ENCODE measurements around the gene S100A2.
A peak's percentile ranks its signal among the peaks of the same experiment; 100 is the strongest.

DNA sequence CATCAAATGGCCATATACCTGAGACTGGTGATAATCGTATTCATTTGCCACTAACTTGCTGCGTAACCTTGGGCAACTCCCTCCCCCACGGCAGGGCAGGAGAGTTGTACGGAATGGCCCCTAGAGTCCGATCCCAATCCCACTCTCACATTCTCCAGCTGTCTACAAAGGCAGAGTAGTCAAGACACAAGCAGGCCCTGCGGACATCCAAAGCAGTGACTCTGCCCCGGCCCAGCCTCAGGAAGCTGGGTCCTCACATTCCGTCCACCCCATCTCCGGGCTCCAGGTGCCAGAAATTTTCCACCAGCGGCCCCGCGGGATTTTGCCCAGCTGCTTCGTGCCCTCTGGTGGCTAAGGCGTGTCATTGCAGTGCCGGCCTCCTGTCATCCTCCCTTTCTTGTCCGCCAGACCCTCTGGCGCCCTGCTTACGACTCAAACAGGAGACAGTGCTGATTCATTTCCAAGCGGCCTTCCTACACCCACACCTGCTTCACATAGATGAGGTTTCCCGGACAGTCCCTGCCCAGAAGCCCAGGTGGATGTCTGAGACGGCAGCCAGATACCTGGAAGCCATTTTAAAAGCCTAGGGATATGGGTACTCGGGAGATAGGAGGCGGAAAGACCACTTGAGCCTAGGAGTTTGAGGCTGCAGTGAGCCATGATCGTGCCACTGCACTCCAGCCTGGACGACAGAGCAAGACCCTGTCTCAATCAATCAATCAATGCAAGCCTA, 2.9 kb upstream of the S100A2 start:
- TF ChIP-seq, protein P1, sequence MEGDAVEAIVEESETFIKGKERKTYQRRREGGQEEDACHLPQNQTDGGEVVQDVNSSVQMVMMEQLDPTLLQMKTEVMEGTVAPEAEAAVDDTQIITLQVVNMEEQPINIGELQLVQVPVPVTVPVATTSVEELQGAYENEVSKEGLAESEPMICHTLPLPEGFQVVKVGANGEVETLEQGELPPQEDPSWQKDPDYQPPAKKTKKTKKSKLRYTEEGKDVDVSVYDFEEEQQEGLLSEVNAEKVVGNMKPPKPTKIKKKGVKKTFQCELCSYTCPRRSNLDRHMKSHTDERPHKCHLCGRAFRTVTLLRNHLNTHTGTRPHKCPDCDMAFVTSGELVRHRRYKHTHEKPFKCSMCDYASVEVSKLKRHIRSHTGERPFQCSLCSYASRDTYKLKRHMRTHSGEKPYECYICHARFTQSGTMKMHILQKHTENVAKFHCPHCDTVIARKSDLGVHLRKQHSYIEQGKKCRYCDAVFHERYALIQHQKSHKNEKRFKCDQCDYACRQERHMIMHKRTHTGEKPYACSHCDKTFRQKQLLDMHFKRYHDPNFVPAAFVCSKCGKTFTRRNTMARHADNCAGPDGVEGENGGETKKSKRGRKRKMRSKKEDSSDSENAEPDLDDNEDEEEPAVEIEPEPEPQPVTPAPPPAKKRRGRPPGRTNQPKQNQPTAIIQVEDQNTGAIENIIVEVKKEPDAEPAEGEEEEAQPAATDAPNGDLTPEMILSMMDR (conservative IDR thresholded peaks at IDR 0.05; ENCODE audit: low read depth, low read length): peak; percentile 98
- TF ChIP-seq EZH2 (IDR thresholded peaks at IDR 0.05; ENCODE audit: borderline replicate concordance, low read depth, low read length, poor library complexity, severe bottlenecking): no peak

All from A673 (cell line).